GM18508 (cell line): Measurements from ENCODE around the gene NUP205.
"Not testable (repeated sequence)": the region's sequence is repeated elsewhere in the genome, so short reads cannot be mapped to it uniquely, and the experiment has no call there.

Experiments
- ATAC-seq: cut with Tn5 transposase; IDR thresholded peaks from one replicate; pipeline ENCODE4 v1.9.1; 2021; ENCODE audit warnings: moderate number of reproducible peaks; ENCODE audit not compliant: insufficient read depth, unreplicated experiment

Gene NUP205

DNA sequence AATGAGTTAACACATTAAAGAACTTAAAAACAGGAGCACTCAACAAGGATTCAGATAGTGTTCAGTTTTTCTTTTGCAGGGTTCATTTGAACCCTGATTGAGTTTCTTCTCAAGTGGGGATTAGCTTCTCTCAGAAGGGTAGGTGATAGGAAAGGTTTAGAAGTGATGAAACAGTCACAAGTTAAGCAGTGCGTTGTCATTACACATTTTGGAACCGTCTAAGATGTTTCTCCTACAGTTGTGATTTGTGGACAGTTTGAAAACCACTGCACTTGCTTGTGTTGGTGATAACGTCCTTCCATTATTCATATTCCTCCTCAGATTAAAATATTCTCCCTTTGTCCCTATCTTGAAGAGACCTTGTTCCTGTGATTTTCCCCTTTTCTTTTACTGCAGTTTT is 107.3 kb downstream of the NUP205 start:
- ATAC-seq: no peak

DNA sequence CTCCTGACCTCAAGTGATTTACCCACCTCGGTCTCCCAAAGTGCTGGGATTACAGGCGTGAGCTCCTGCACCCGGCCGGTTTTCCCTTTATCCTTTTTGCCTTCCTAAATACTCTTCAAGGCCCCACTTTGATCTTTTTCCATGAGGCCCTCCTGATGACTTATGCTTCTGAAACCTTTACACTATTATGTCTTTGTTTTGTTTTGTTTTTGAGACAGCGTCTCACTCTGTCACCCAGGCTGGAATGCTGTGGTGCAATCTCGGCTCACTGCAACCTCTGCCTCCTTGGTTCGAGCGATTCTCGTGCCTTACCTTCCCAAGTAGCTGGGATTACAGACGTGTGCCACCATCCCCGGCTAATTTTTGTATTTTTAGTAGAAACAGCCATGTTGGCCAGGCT is 108.4 kb downstream of the NUP205 start:
- no peak for ATAC-seq

- no peak for ATAC-seq
These were observed 109.1 kb downstream of the NUP205 start for GRCh38 chr7:135666846-135667245.

DNA sequence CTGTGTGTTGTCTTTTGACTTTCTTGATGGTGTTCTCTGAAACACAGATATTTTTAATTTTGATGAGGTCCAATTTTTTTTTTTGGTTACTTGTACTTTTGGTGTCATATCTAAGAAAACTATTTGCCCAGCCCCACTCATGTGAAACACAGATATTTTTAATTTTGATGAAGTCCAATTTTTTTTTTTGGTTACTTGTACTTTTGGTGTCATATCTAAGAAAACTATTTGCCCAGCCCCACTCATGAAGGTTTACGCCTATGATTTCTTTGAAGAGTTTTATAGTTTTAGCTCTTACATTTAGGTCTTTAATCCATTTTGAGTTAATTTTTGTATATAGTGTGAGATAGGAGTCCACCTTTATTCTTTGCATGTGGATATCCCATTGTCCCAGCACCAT is 109.9 kb downstream of the NUP205 start:
- not testable (repeated sequence) for ATAC-seq

GRCh38 chr7:135668852-135669395 is 111.2 kb downstream of the NUP205 start:
- ATAC-seq: not testable (repeated sequence)

- ATAC-seq: no peak
These were observed 112.1 kb downstream of the NUP205 start for GRCh38 chr7:135669774-135670173.

- ATAC-seq: no peak
These were observed 112.5 kb downstream of the NUP205 start for GRCh38 chr7:135670179-135670578.

GRCh38 chr7:135672560-135673359 is 115.0 kb downstream of the NUP205 start:
- peak; percentile 73 for ATAC-seq

GRCh38 chr7:135673360-135673706 is 115.6 kb downstream of the NUP205 start:
- no peak for ATAC-seq

GRCh38 chr7:135678612-135679575 is 121.2 kb downstream of the NUP205 start:
- no peak for ATAC-seq

DNA sequence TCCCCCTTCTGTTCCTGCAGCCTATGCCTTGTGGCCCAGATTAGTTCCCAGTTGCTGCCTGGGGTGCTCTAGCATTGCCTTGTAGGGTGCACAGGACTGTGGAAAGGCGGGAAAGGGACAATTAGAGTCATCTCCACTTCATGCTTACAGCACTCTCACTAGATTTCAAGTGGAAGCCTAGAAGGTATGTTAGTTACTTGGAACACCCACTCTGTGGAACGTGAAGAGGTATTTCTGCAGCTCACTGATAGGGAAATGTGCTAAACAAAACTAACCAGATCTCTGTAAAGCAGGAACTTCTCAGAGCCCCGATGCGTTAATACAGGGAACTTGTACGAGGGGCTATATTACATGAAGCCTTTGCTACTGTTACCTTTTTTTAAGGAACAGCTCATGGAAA is 124.0 kb downstream of the NUP205 start:
- no peak for ATAC-seq

DNA sequence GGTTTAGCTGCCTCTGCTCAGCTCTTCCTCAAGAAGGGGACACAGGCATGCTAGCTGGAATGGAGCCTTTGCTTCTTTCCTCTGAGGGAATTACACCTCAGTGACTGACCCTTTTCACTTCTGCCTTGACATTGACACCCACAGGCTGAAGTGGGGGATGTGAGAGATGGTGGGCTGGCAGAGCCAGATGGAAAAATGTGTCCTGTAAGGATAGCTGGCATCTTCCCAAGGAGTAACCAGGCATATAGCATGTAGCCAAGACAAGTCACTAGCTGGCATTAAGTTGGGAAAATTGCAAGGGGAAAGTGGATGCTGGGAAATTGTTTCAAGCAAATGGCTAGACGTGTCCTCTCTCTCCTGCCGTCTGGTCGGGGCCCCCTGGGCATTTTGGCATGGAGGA is 124.5 kb downstream of the NUP205 start:
- no peak for ATAC-seq

DNA sequence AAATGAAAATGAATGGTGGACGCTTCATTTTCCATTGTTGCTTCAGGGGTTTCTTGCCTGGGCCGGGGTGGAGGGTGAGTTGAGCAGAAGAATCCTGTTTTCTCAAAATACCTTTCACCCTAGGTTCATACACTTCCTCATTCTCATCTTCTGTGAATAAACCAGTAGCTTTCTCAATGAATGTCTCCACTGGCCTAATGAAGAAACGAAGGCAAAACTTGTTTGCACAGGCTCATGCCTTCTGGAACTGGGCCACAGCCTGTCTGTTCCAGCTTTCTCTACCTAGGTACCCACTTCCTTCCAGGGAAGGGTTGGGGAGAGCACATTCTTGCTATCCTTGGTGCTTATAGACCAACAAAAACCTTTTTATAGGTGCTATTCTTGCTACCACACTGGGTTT is 125.9 kb downstream of the NUP205 start:
- ATAC-seq: no peak

GRCh38 chr7:135684136-135684535 is 126.4 kb downstream of the NUP205 start:
- ATAC-seq: no peak

DNA sequence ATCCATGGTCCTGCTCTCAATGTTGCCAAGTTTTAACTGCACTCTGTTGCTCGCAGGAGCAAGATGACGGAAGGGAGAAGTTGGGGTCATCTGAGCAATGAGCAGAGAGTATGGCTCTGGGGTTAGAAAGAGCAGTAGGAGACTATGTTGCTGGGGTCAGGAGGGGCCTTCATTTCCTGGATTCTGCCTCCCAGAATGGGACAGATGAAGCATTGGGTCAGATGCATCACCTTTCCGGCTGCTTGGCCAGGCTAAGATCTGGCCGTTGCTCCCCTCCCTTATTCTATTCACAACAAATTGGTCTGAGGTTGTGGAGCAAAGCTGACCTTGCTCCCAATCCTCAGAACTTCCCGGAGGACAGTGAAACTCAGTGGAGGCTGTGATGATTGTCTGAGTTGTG is 127.0 kb downstream of the NUP205 start:
- ATAC-seq: no peak

- no peak for ATAC-seq
These were observed 127.8 kb downstream of the NUP205 start for GRCh38 chr7:135685306-135686084.

DNA sequence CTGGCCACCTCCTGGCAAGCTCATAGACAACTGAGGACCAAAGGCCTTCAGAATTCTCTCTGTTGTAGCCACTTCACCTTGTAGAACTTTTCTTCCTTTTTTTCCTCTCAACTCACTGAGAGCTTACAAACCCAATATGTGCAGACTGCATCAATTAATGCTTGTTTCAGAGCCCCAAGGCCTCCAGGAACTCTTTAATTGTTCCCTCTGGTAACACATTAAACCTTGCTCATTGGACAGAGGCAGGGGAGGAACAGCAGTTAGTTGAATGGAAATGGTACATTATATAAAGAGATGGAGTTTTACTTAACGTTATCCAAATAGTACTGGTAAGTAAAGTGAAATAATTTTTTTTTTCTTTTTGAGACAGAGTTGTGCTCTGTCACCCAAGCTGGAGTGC is 129.7 kb downstream of the NUP205 start:
- no peak for ATAC-seq

DNA sequence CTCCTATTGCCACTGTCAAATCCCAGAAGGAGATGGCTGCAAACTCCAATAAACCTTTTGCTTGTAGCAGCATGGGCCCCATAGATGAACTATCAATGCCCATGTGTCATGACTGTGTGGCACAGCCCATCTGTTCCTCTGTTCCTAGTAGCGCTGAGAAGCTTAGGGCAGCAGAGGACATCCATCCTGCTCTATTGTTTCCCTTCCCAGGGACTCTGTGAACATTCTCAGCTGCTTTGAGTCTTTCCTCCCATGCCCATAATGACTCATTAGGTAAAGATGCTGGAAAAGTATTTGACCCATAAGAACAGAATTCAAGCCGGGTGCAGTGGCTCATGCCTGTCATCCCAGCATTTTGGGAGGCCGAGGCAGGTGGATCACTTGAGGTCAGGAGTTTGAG is 132.8 kb downstream of the NUP205 start:
- ATAC-seq: no peak

- ATAC-seq: no peak
These were observed 134.3 kb downstream of the NUP205 start for GRCh38 chr7:135692055-135692454.

- ATAC-seq: not testable (repeated sequence)
These were observed 134.9 kb downstream of the NUP205 start for GRCh38 chr7:135692606-135693005.
